Cardiac muscle cell (in vitro differentiated cells and primary cell): ENCODE results near the gene CYTH1. TPM values are rescaled to one million over a fixed set of nuclear protein-coding genes. Genes with fewer than 3 reads are reported as not detected.

ENCODE experiments used
- DNase-seq, 2 donors: peaks; one replicate each; pipeline versions ENCODE4 v3.0.0 to v3.0.0-alpha.2; 2010 to 2017; ENCODE audit warnings: low read depth in 1 of 2, low spot score in 1 of 2
- H3K27ac ChIP-seq: fragments of 200-600 bp; sonication (generic); 2 replicates; pipeline ENCODE4 v1.5.1; 2016
- H3K27me3 ChIP-seq: fragments of 200-600 bp; sonication (generic); 2 replicates; pipeline ENCODE4 v1.6.0; 2016; ENCODE audit warnings: control low read depth
- H3K36me3 ChIP-seq: fragments of 200-600 bp; sonication (generic); 2 replicates; pipeline ENCODE4 v1.5.1; 2016; ENCODE audit warnings: control low read depth
- H3K4me1 ChIP-seq: fragments of 200-600 bp; sonication (generic); 2 replicates; pipeline ENCODE4 v1.8.1; 2017; ENCODE audit warnings: low read depth, mild to moderate bottlenecking, mixed run types
- H3K4me3 ChIP-seq: fragments of 200-600 bp; sonication (generic); 2 replicates; pipeline ENCODE4 v1.5.1; 2016; ENCODE audit warnings: mild to moderate bottlenecking
- H3K9me3 ChIP-seq: fragments of 200-600 bp; sonication (generic); 2 replicates; pipeline ENCODE4 v1.5.1; 2017; ENCODE audit warnings: low read depth, mild to moderate bottlenecking, control low read depth
- CTCF ChIP-seq: IDR thresholded peaks from 2 replicates; pipeline ENCODE4 v1.5.1; 2012; ENCODE audit warnings: low read depth, mild to moderate bottlenecking, low read length
- polyA plus RNA-seq: library from polyadenylated mRNA; unstranded; fragments of >200 nt; fragmentation: Nextera tagmentation; extraction: Ambion mirVana; gene quantifications from 2 replicates; pipeline ENCODE4 v1.2.1, GENCODE V29; 2016
- total RNA-seq: library from RNA; depleted of rRNA; stranded (reverse); fragments of >200 nt; gene quantifications from 2 replicates; pipeline ENCODE4 v1.2.3, GENCODE V29; 2016

The CYTH1 gene
- total and polyA plus RNA-seq, 2 experiments from 2014 or later: 21.9 to 39.6 TPM

- DNase-seq: no peak
- Histone ChIP-seq H3K27me3 (no peaks in the 10 kb centered on the region), H3K27ac (no peak overlapping the region), H3K4me3 (no peak overlapping the region), H3K4me1 (no peaks in the 10 kb centered on the region), H3K9me3 (no peaks in the 10 kb centered on the region), H3K36me3 (peaks cover 44% of the 10 kb centered on the region)
- TF ChIP-seq CTCF: no peak
Observed at GRCh38 chr17:78804777-78805176, 22.7 kb upstream of the CYTH1 start.

- Histone ChIP-seq H3K27ac (no peak overlapping the region), H3K27me3 (no peaks in the 10 kb centered on the region), H3K36me3 (peaks cover 32% of the 10 kb centered on the region), H3K4me1 (no peaks in the 10 kb centered on the region), H3K4me3 (no peak overlapping the region), H3K9me3 (no peaks in the 10 kb centered on the region)
- DNase-seq: no peak
- TF ChIP-seq CTCF: no peak
Observed at GRCh38 chr17:78803186-78803845, 21.2 kb upstream of the CYTH1 start.

GRCh38 chr17:78802459-78802858 is 20.4 kb upstream of the CYTH1 start:
- no peak overlapping the region for H3K27ac ChIP-seq
- peaks cover 33% of the 10 kb centered on the region for H3K36me3 ChIP-seq
- no peaks in the 10 kb centered on the region for H3K4me1 ChIP-seq
- no peak overlapping the region for H3K4me3 ChIP-seq
- no peak for DNase-seq
- no peaks in the 10 kb centered on the region for H3K9me3 ChIP-seq
- H3K27me3 ChIP-seq: no peaks in the 10 kb centered on the region
- TF ChIP-seq CTCF: no peak

- H3K4me1 ChIP-seq: no peaks in the 10 kb centered on the region
- peaks cover 30% of the 10 kb centered on the region for H3K36me3 ChIP-seq
- TF ChIP-seq CTCF: no peak
- no peaks in the 10 kb centered on the region for H3K9me3 ChIP-seq
- no peak overlapping the region for H3K27ac ChIP-seq
- no peak for DNase-seq
- H3K27me3 ChIP-seq: no peaks in the 10 kb centered on the region
- no peak overlapping the region for H3K4me3 ChIP-seq
Observed at GRCh38 chr17:78802008-78802407, 19.9 kb upstream of the CYTH1 start.

- Histone ChIP-seq H3K27me3 (no peaks in the 10 kb centered on the region), H3K4me1 (no peaks in the 10 kb centered on the region), H3K4me3 (no peak overlapping the region), H3K36me3 (peaks cover 24% of the 10 kb centered on the region), H3K9me3 (no peaks in the 10 kb centered on the region), H3K27ac (no peak overlapping the region)
- no peak for DNase-seq
- no peak for TF ChIP-seq CTCF
Observed at GRCh38 chr17:78800132-78800931, 18.3 kb upstream of the CYTH1 start.
